Endothelial cell of umbilical vein (primary cell): ENCODE measurements around the gene FZD7. TPM values are rescaled to one million over a fixed set of nuclear protein-coding genes. Genes with fewer than 3 reads are reported as not detected.

ENCODE experiments used
- BruUV-seq: library from RNA; stranded (reverse); fragments of 400-500 nt; replicated peaks from 2 replicates; lab custom pipeline; 2021; lab: Mats Ljungman, UMichigan
- CTCF ChIA-PET: fragments of 300-600, 350-600 bp; sonication (Branson Sonifier 250); formaldehyde crosslinking; loops from one replicate; lab custom pipeline; 2021; ENCODE audit warnings: antibody characterized with exemption, inconsistent platforms; lab: Charles Lee
- POLR2A ChIA-PET: fragments of 300-600, 350-600 bp; sonication (Branson Sonifier 250); formaldehyde crosslinking; loops from one replicate; lab custom pipeline; 2021; ENCODE audit warnings: antibody characterized with exemption, inconsistent platforms; lab: Charles Lee
- DNase-seq: peaks from one replicate; pipeline ENCODE4 v3.0.0-alpha.2; 2011; ENCODE audit warnings: low read depth, low spot score
- FAIRE-seq: peaks from 2 replicates; lab custom pipeline; 2011; peaks lifted over from hg19 to GRCh38; lab: Jason Lieb, UNC
- H2AFZ ChIP-seq: 2 replicates; pipeline ENCODE4 v1.6.0; 2012; ENCODE audit warnings: low read depth, low read length, control low read depth, inconsistent platforms
- H3K27ac ChIP-seq: 2 replicates; pipeline ENCODE4 v1.5.1; 2011; ENCODE audit warnings: low read depth, mild to moderate bottlenecking, control low read depth, low read length, moderate library complexity; ENCODE audit not compliant: insufficient read depth
- H3K27me3 ChIP-seq, 2 experiments: 2 replicates each; pipeline versions ENCODE4 v1.6.0 to v1.6.1; 2011; ENCODE audit warnings: low read length in 2 of 2, mixed read lengths in 1 of 2; ENCODE audit not compliant: control insufficient read depth in 2 of 2, insufficient read depth in 2 of 2
- H3K36me3 ChIP-seq, 2 experiments: 2 replicates in 1 of 2; 3 replicates in 1 of 2; pipeline ENCODE4 v1.5.1; 2011; ENCODE audit warnings: low read length in 2 of 2, mild to moderate bottlenecking in 1 of 2, moderate library complexity in 1 of 2; ENCODE audit not compliant: control insufficient read depth in 2 of 2, insufficient read depth in 2 of 2; ENCODE audit errors: extremely low read depth in 1 of 2
- H3K4me1 ChIP-seq: 3 replicates; pipeline ENCODE4 v1.5.1; 2011; ENCODE audit warnings: mild to moderate bottlenecking, low read length; ENCODE audit not compliant: control insufficient read depth, insufficient read depth; ENCODE audit errors: extremely low read depth
- H3K4me2 ChIP-seq: 2 replicates; pipeline ENCODE4 v1.6.1; 2011; ENCODE audit warnings: low read length, control low read depth, mixed read lengths; ENCODE audit not compliant: insufficient read depth
- H3K4me3 ChIP-seq, 3 experiments: fragments of 200-600 bp in 1 of 3; sonication (generic), shearing (Covaris generic) in 1 of 3; replicated peaks in 1 of 3; 2 replicates each; pipeline ENCODE4 v1.5.1; 2011 to 2016; ENCODE audit warnings: control low read depth in 3 of 3, low read length in 3 of 3, mild to moderate bottlenecking in 2 of 3, inconsistent platforms in 1 of 3, low read depth in 1 of 3, moderate library complexity in 1 of 3; ENCODE audit not compliant: insufficient read depth in 1 of 3
- H3K79me2 ChIP-seq: 2 replicates; pipeline ENCODE4 v1.6.0; 2012; ENCODE audit warnings: low read length, inconsistent platforms; ENCODE audit not compliant: control insufficient read depth, insufficient read depth
- H3K9ac ChIP-seq: replicated peaks from 2 replicates; pipeline ENCODE3; 2011; ENCODE audit warnings: low read length, control low read depth; ENCODE audit not compliant: insufficient read depth; ENCODE audit errors: extremely low read depth
- H3K9me1 ChIP-seq: replicated peaks from 3 replicates; pipeline ENCODE4 v1.6.0; 2011; ENCODE audit warnings: mild to moderate bottlenecking, low read length; ENCODE audit not compliant: control insufficient read depth, insufficient read depth; ENCODE audit errors: extremely low read depth
- H3K9me3 ChIP-seq: replicated peaks from 2 replicates; pipeline ENCODE4 v1.5.1; 2012; ENCODE audit warnings: low read length, inconsistent platforms; ENCODE audit not compliant: control insufficient read depth, insufficient read depth
- H4K20me1 ChIP-seq: replicated peaks from 2 replicates; pipeline ENCODE3; 2011; ENCODE audit warnings: mild to moderate bottlenecking, low read length; ENCODE audit not compliant: control insufficient read depth, insufficient read depth; ENCODE audit errors: extremely low read depth
- EZH2 ChIP-seq: IDR thresholded peaks from 2 replicates; pipeline ENCODE4 v1.6.1; 2012; ENCODE audit warnings: borderline replicate concordance, low read depth, mild to moderate bottlenecking, moderate library complexity, low read length, inconsistent platforms; ENCODE audit not compliant: severe bottlenecking
- FOS ChIP-seq: IDR thresholded peaks from 2 replicates; pipeline ENCODE4 v1.6.1; 2011; ENCODE audit warnings: mild to moderate bottlenecking, low read length, moderate library complexity, borderline replicate concordance; ENCODE audit not compliant: insufficient read depth
- GATA2 ChIP-seq: IDR thresholded peaks from 2 replicates; pipeline ENCODE4 v1.7.0; 2011; ENCODE audit warnings: low read depth, mild to moderate bottlenecking, moderate library complexity, mixed read lengths, low read length; ENCODE audit not compliant: insufficient read length, insufficient read depth
- JUN ChIP-seq: IDR thresholded peaks from 2 replicates; pipeline ENCODE4 v1.6.1; 2011; ENCODE audit warnings: borderline replicate concordance, low read depth; ENCODE audit not compliant: insufficient read length, insufficient read depth
- MYC ChIP-seq: IDR thresholded peaks from one replicate; pipeline ENCODE4 v1.6.1; 2011; ENCODE audit warnings: mild to moderate bottlenecking, low read depth, low read length
- POLR2A ChIP-seq: IDR thresholded peaks from 2 replicates; pipeline ENCODE4 v1.6.1; 2012; ENCODE audit warnings: low read depth, mild to moderate bottlenecking, control low read depth, low read length
- POLR2AphosphoS5 ChIP-seq: IDR thresholded peaks from 2 replicates; pipeline ENCODE4 v1.6.1; 2012; ENCODE audit warnings: low read depth, mild to moderate bottlenecking, control low read depth, low read length, moderate library complexity; ENCODE audit not compliant: insufficient read depth
- dilution Hi-C: fragments of 300-500 bp; cut with MboI; formaldehyde crosslinking; loops from one replicate; pipeline ENCODE4 v1.15.0; 2019; ENCODE audit warnings: low sequenced_read_pairs; ENCODE audit not compliant: extremely low pct_ligation_motif_present
- intact Hi-C: fragments of 100-400 bp; cut with micrococcal nuclease; formaldehyde crosslinking; loops from one replicate; pipeline ENCODE4 v1.10.0; 2022
- polyA plus RNA-seq, 4 experiments: library from polyadenylated mRNA; depleted of rRNA in 3 of 4; stranded (reverse) in 3 of 4; unstranded in 1 of 4; fragments of >200 nt; gene quantifications; 2 replicates each; pipeline versions ENCODE4 v1.2.1 to v1.2.3, GENCODE V29; 2011 to 2012; ENCODE audit warnings: missing spikeins in 1 of 4
- total RNA-seq: library from RNA; stranded (reverse); gene quantifications from 2 replicates; pipeline ENCODE4 v1.2.3, GENCODE V29; 2021
- TF ChIP-seq, protein P1 (sequence below): IDR thresholded peaks from 2 replicates; pipeline ENCODE4 v1.6.1; 2011; ENCODE audit not compliant: insufficient read depth, insufficient read length
- TF ChIP-seq, protein P2 (sequence below), 2 donors: IDR thresholded peaks; 1 replicate in 1 of 2; 2 replicates in 1 of 2; pipeline ENCODE4 v1.5.1; 2011; ENCODE audit warnings: low read length in 2 of 2, mild to moderate bottlenecking in 2 of 2, moderate library complexity in 2 of 2, control low read depth in 1 of 2, inconsistent platforms in 1 of 2, low read depth in 1 of 2; ENCODE audit not compliant: insufficient read depth in 1 of 2; ENCODE audit errors: extremely low read depth in 1 of 2

Gene FZD7
- total and polyA plus RNA-seq, 2 donors (not counting 3 experiments of a cell fraction or from before 2014, with no cell fraction given), result 0.15 to 0.29 TPM

DNA sequence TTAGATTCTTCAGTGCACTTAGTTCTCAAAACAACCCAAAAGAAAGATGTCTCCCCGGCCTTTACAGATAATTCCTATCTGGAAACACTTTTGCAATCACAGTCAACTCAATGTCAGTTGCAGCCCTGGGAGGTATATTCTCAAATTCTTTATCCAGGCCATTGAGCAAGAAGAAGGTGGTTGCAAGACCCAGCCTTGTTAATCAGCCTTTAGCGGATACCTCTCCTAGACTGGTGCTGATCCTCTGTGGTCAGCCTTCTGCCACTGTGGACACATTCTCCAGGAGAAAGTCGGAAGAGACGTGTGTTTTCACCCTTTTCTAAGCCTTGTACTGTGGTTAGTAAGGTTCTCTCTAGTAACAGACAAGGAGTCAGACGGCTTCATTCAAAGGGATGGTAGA lies 7.8 kb upstream of the FZD7 start:
- POLR2A ChIA-PET, result no interaction called here

More for the DNA sequence above, 7.8 kb upstream of the FZD7 start:
- no peaks in the 10 kb centered on the region for H3K9me3 ChIP-seq
- FAIRE-seq, result no peak
- intact Hi-C loops, result no loop called here
- H3K27me3 ChIP-seq, result peaks cover 29 to 43% of the 10 kb centered on the region in 2 experiments
- H3K4me3 ChIP-seq, result no peak overlapping the region
- H3K4me2 ChIP-seq, result no peak overlapping the region
- no peak for DNase-seq
- dilution Hi-C loops, result no loop called here
- H3K79me2 ChIP-seq, result no peaks in the 10 kb centered on the region
- no peak overlapping the region for H2AFZ ChIP-seq
- H3K36me3 ChIP-seq, result no peaks in the 10 kb centered on the region
- no peaks in the 10 kb centered on the region for H3K9me1 ChIP-seq
- H3K9ac ChIP-seq, result no peak overlapping the region
- TF ChIP-seq, protein P1, sequence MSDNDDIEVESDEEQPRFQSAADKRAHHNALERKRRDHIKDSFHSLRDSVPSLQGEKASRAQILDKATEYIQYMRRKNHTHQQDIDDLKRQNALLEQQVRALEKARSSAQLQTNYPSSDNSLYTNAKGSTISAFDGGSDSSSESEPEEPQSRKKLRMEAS, result no peak
- TF ChIP-seq GATA2 (no peak), POLR2A (no peak), POLR2AphosphoS5 (no peak), MYC (no peak), JUN (no peak), FOS (no peak), EZH2 (no peak)
- TF ChIP-seq, protein P2, sequence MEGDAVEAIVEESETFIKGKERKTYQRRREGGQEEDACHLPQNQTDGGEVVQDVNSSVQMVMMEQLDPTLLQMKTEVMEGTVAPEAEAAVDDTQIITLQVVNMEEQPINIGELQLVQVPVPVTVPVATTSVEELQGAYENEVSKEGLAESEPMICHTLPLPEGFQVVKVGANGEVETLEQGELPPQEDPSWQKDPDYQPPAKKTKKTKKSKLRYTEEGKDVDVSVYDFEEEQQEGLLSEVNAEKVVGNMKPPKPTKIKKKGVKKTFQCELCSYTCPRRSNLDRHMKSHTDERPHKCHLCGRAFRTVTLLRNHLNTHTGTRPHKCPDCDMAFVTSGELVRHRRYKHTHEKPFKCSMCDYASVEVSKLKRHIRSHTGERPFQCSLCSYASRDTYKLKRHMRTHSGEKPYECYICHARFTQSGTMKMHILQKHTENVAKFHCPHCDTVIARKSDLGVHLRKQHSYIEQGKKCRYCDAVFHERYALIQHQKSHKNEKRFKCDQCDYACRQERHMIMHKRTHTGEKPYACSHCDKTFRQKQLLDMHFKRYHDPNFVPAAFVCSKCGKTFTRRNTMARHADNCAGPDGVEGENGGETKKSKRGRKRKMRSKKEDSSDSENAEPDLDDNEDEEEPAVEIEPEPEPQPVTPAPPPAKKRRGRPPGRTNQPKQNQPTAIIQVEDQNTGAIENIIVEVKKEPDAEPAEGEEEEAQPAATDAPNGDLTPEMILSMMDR (IDR thresholded peaks at IDR 0.05; ENCODE audit: extremely low read depth in 1 of 2, insufficient read depth in 1 of 2, low read depth in 1 of 2, low read length in 2 of 2), result no peak
- BruUV-seq, result no TSS peak
- no peaks in the 10 kb centered on the region for H3K4me1 ChIP-seq
- H3K27ac ChIP-seq, result no peak overlapping the region
- H4K20me1 ChIP-seq, result no peaks in the 10 kb centered on the region
- CTCF ChIA-PET, result no interaction called here
